CD14-positive monocyte (primary cell): Measurements from ENCODE around the gene CDH23. TPM values are rescaled to one million over a fixed set of nuclear protein-coding genes. Genes with fewer than 3 reads are reported as not detected.
A peak's percentile ranks its signal among the peaks of the same experiment; 100 is the strongest.

Source experiments
- DNase-seq, 3 donors: peaks; one replicate each; pipeline ENCODE4 v3.0.0-alpha.2; 2011 to 2022
- H2AFZ ChIP-seq: 2 replicates; pipeline ENCODE4 v1.6.0; 2012; ENCODE audit warnings: mild to moderate bottlenecking, low read depth, low read length, inconsistent platforms; ENCODE audit not compliant: insufficient read depth, poor library complexity, severe bottlenecking
- H3K27ac ChIP-seq, 2 donors: 1 replicate in 1 of 2; 2 replicates in 1 of 2; pipeline ENCODE4 v1.5.1; 2012 to 2013; ENCODE audit warnings: low read length in 2 of 2, control low read depth in 1 of 2, inconsistent platforms in 1 of 2, low read depth in 1 of 2, mild to moderate bottlenecking in 1 of 2
- H3K27me3 ChIP-seq, 2 donors: one replicate each; pipeline versions ENCODE4 v1.6.0 to v1.6.1; 2011 to 2013; ENCODE audit warnings: low read length in 2 of 2; ENCODE audit not compliant: control insufficient read depth in 2 of 2, insufficient read depth in 2 of 2
- H3K36me3 ChIP-seq, 2 donors: replicated peaks in 1 of 2; 1 replicate in 1 of 2; 2 replicates in 1 of 2; pipeline versions ENCODE4 v1.5.1 to v1.6.1; 2012 to 2013; ENCODE audit warnings: low read length in 2 of 2, control low read depth in 1 of 2, inconsistent platforms in 1 of 2, mild to moderate bottlenecking in 1 of 2; ENCODE audit not compliant: insufficient read depth in 2 of 2, control insufficient read depth in 1 of 2
- H3K4me1 ChIP-seq, 2 donors: 1 replicate in 1 of 2; 2 replicates in 1 of 2; pipeline versions ENCODE4 v1.5.1 to v1.6.1; 2012 to 2013; ENCODE audit warnings: low read length in 2 of 2, control low read depth in 1 of 2, inconsistent platforms in 1 of 2, mild to moderate bottlenecking in 1 of 2, moderate library complexity in 1 of 2; ENCODE audit not compliant: insufficient read depth in 2 of 2, control insufficient read depth in 1 of 2
- H3K4me2 ChIP-seq: replicated peaks from 2 replicates; pipeline ENCODE3; 2012; ENCODE audit warnings: low read length, moderate library complexity, mild to moderate bottlenecking; ENCODE audit not compliant: poor library complexity, severe bottlenecking; ENCODE audit errors: extremely low read depth
- H3K4me3 ChIP-seq, 3 experiments: fragments of 200-600 bp in 1 of 3; sonication (generic) in 1 of 3; replicated peaks in 1 of 3; 1 replicate in 2 of 3; 2 replicates in 1 of 3; pipeline ENCODE4 v1.5.1; 2011 to 2013; ENCODE audit warnings: low read length in 3 of 3, mild to moderate bottlenecking in 3 of 3, control low read depth in 2 of 3, low read depth in 2 of 3, inconsistent platforms in 1 of 3, moderate library complexity in 1 of 3
- H3K79me2 ChIP-seq: 2 replicates; pipeline ENCODE4 v1.6.0; 2012; ENCODE audit warnings: mild to moderate bottlenecking, control low read depth, inconsistent platforms, low read length, moderate library complexity; ENCODE audit not compliant: insufficient read depth
- H3K9ac ChIP-seq: 2 replicates; pipeline ENCODE4 v1.6.0; 2017; ENCODE audit warnings: low read length, mild to moderate bottlenecking; ENCODE audit not compliant: insufficient read depth, poor library complexity, severe bottlenecking
- H3K9me3 ChIP-seq, 2 donors: replicated peaks in 1 of 2; 1 replicate in 1 of 2; 2 replicates in 1 of 2; pipeline versions ENCODE4 v1.5.1 to v1.6.1; 2012 to 2013; ENCODE audit warnings: low read length in 2 of 2, control low read depth in 1 of 2; ENCODE audit not compliant: control insufficient read depth in 1 of 2, insufficient read depth in 1 of 2
- H4K20me1 ChIP-seq: 2 replicates; pipeline ENCODE4 v1.6.0; 2012; ENCODE audit warnings: mild to moderate bottlenecking, low read length, control low read depth, moderate library complexity; ENCODE audit not compliant: insufficient read depth
- H3K27ac Mint-ChIP-seq, 7 donors: one replicate each; pipeline ENCODE4 v1.8.0; 2020; ENCODE audit warnings: mild to moderate bottlenecking in 7 of 7, mixed read lengths in 7 of 7, moderate library complexity in 6 of 7, inconsistent platforms in 2 of 7
- H3K27me3 Mint-ChIP-seq, 3 donors: one replicate each; pipeline ENCODE4 v1.8.0; 2021 to 2022; ENCODE audit warnings: low read depth in 3 of 3, mild to moderate bottlenecking in 3 of 3, mixed read lengths in 3 of 3, moderate library complexity in 3 of 3, inconsistent platforms in 1 of 3
- H3K36me3 Mint-ChIP-seq, 2 donors: one replicate each; pipeline ENCODE4 v1.8.0; 2020; ENCODE audit warnings: mixed read lengths in 2 of 2, inconsistent platforms in 1 of 2, mild to moderate bottlenecking in 1 of 2
- H3K4me1 Mint-ChIP-seq: one replicate; pipeline ENCODE4 v1.8.0; 2020; ENCODE audit warnings: mild to moderate bottlenecking, mixed read lengths
- H3K4me3 Mint-ChIP-seq, 2 donors: one replicate each; pipeline ENCODE4 v1.8.0; 2020; ENCODE audit warnings: mild to moderate bottlenecking in 2 of 2, mixed read lengths in 2 of 2, moderate library complexity in 1 of 2
- H3K9me3 Mint-ChIP-seq, 7 donors: one replicate each; pipeline ENCODE4 v1.8.0; 2020 to 2022; ENCODE audit warnings: mixed read lengths in 7 of 7, mild to moderate bottlenecking in 6 of 7, moderate library complexity in 6 of 7, inconsistent platforms in 2 of 7
- CTCF ChIP-seq: fragments of 200-600 bp; IDR thresholded peaks from one replicate; pipeline ENCODE4 v1.8.0; 2022; ENCODE audit warnings: antibody characterized with exemption, mild to moderate bottlenecking
- WGBS: methylation state at CpG from one replicate; pipeline ENCODE4 v1.1.5; 2013; ENCODE audit warnings: missing lambda C conversion rate; ENCODE audit not compliant: insufficient coverage; 5-methylcytosine and 5-hydroxymethylcytosine counted together
- intact Hi-C, 2 donors: fragments of 100-400 bp; cut with micrococcal nuclease; formaldehyde crosslinking; loops; one replicate each; pipeline versions ENCODE4 v1.15.0 to v1.15.1; 2023
- polyA plus RNA-seq, 3 donors: library from polyadenylated mRNA; depleted of rRNA in 1 of 3; unstranded in 2 of 3; stranded (reverse) in 1 of 3; fragments of 300-500 nt in 2 of 3; fragments of >200 nt in 1 of 3; fragmentation: Illumina TruSeq in 2 of 3; gene quantifications; 1 replicate in 2 of 3; 2 replicates in 1 of 3; pipeline ENCODE4 v1.2.3, GENCODE V29; 2012 to 2021

CDH23 gene
- polyA plus RNA-seq, 3 donors = 8.2 to 36.2 (median 10.5) TPM

GRCh38 chr10:71527135-71527534 lies 130.4 kb downstream of the CDH23 start:
- Mint-ChIP-seq H3K9me3 (peaks cover 0 to 4% (median 0%) of the 10 kb centered on the region in 7 donors), H3K4me3 (no peak overlapping the region), H3K27me3 (peaks cover 4 to 14% (median 13%) of the 10 kb centered on the region in 3 donors), H3K27ac (no peak overlapping the region), H3K36me3 (no peaks in the 10 kb centered on the region), H3K4me1 (peaks cover 5% of the 10 kb centered on the region)
- no peak for DNase-seq
- no peak overlapping the region for H3K4me2 ChIP-seq
- H3K27me3 ChIP-seq = peaks cover 0 to 3% of the 10 kb centered on the region in 2 donors
- H3K27ac ChIP-seq = no peak overlapping the region
- H2AFZ ChIP-seq = no peak overlapping the region
- H3K36me3 ChIP-seq = no peaks in the 10 kb centered on the region
- H4K20me1 ChIP-seq = no peaks in the 10 kb centered on the region
- H3K9me3 ChIP-seq = no peaks in the 10 kb centered on the region
- TF ChIP-seq CTCF = no peak
- no peak overlapping the region for H3K4me3 ChIP-seq
- intact Hi-C loops = no loop called here
- no peak overlapping the region for H3K9ac ChIP-seq
- peaks cover 0 to 3% of the 10 kb centered on the region in 2 donors for H3K4me1 ChIP-seq
- H3K79me2 ChIP-seq = no peaks in the 10 kb centered on the region
- 89% methylated on average over 12 of the region's 12 CpGs for WGBS

- Histone ChIP-seq H3K79me2 (no peaks in the 10 kb centered on the region), H4K20me1 (no peaks in the 10 kb centered on the region), H3K27ac (no peak overlapping the region), H2AFZ (no peak overlapping the region), H3K4me2 (no peak overlapping the region), H3K4me3 (no peak overlapping the region), H3K4me1 (peaks cover 0 to 3% of the 10 kb centered on the region in 2 donors), H3K27me3 (peaks cover 0 to 3% of the 10 kb centered on the region in 2 donors), H3K36me3 (no peaks in the 10 kb centered on the region), H3K9ac (no peak overlapping the region), H3K9me3 (no peaks in the 10 kb centered on the region)
- Mint-ChIP-seq H3K9me3 (peaks cover 0 to 5% (median 0%) of the 10 kb centered on the region in 7 donors), H3K27me3 (peaks cover 4 to 8% (median 7%) of the 10 kb centered on the region in 3 donors), H3K4me1 (peaks cover 6% of the 10 kb centered on the region), H3K4me3 (no peak overlapping the region), H3K36me3 (no peaks in the 10 kb centered on the region), H3K27ac (peak overlapping the region in 1 of 7 donors; percentile 85)
- DNase-seq = no peak
- TF ChIP-seq CTCF = no peak
- 96% methylated on average over 11 of the region's 17 CpGs for WGBS
- intact Hi-C loops = no loop called here
Observed at GRCh38 chr10:71528371-71529206, 131.9 kb downstream of the CDH23 start.
